ENCODE results near the gene CEP135. TPM values are rescaled to one million over a fixed set of nuclear protein-coding genes. Genes with fewer than 3 reads are reported as not detected.
"Not testable (repeated sequence)": the region's sequence is repeated elsewhere in the genome, so short reads cannot be mapped to it uniquely, and the experiment has no call there.

CEP135 gene
- total RNA-seq, 2 donors from 2014 or later, result 4.9 to 5.3 TPM

DNA sequence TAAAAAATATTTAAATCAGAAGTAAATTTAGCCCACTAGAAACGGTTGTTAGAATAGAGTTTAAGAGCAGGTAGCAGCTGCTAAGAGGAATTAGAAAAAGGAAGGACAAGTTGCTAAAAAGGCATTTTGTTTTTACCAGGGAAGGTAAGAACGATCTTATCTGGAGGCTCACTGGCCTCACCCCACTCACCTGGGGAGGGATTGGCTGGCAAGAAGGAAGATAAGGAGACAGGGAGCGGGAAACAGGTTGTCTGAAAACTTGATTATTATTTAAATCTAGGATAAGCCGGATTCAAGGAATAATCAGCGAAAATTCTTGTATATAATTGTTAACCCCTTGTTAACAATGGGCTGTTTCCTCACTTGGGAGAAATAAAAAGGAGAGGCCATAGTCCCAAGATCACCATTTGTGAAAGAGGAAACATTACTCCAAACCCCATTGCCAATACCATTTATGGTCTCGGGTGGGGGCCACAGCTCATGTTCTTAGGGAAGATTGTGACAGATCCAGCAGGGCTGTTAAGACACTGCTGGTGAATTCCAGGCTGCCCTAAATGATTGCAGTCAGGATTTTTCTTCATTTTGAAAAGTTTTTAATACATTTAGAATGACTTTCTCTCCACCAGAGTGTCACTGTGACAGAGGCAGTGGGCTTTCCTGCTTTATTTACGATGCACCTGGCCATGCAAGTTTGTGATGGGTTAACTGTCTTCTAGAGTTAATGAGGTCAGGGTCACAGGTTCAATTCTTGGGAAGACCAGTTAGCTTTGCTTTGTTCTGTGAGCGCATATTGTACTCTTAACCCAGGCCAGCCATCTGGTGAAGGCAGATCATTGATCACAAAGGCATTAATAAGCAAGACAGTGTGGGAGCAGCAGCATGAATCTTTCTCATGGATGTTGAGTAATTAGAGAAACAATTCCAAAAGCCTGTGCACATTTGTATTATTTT, 106.6 kb downstream of the CEP135 start:
- DNase-seq (peak in 1 of 2 donors; percentile 12), ATAC-seq (peak; percentile 82)
- intact Hi-C loops (cut with DNase I, micrococcal nuclease), result no loop called here

DNA sequence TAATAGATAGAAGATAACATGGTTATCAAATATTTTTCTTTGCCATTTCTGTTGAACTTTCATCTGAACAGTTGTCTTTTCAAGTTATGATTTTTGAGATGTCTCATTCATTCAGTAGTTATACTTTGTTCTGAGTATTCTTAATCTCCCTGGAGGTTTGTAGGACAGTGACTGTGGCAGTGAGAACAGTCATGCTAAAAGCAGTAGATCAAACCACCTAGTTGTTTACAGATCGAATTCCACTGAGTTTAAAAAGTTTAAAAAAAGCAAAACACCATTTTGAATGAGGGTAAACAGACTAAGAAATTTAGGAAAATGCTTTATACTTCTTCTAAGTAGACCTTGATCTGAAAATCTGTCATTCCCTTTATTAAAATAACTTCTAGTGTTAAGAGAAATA, 107.2 kb downstream of the CEP135 start:
- DNase-seq (no peak), ATAC-seq (no peak)
- intact Hi-C loops (cut with DNase I, micrococcal nuclease), result no loop called here

GRCh38 chr4:56058555-56058954, 109.8 kb downstream of the CEP135 start:
- DNase-seq (no peak), ATAC-seq (no peak)
- intact Hi-C loops (cut with DNase I, micrococcal nuclease), result no loop called here

DNA sequence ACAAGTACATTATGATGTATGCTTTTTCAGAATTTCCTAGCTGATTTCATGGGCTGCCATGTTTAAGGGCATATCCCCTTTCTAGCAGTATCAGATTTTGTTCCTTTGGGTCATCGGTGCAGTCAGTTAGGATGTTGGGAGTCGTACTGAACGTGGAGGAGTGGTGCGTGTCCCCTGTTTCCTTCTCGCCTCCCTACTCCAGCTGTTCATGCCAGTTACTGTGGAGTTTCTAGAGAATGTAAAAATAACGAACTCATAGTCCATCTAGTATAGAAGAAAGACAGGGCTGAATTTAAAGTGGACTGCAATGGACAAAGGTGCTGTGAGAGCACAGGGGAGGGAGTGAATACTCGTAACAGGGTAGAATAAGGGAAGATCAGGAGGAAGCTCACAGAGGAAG, 111.3 kb downstream of the CEP135 start:
- ATAC-seq, result no peak
- no peak for DNase-seq
- intact Hi-C loops (cut with DNase I, micrococcal nuclease), result no loop called here

GRCh38 chr4:56062106-56062505, 113.4 kb downstream of the CEP135 start:
- ATAC-seq, result no peak
- intact Hi-C loops (cut with DNase I, micrococcal nuclease), result no loop called here
- DNase-seq, result no peak

DNA sequence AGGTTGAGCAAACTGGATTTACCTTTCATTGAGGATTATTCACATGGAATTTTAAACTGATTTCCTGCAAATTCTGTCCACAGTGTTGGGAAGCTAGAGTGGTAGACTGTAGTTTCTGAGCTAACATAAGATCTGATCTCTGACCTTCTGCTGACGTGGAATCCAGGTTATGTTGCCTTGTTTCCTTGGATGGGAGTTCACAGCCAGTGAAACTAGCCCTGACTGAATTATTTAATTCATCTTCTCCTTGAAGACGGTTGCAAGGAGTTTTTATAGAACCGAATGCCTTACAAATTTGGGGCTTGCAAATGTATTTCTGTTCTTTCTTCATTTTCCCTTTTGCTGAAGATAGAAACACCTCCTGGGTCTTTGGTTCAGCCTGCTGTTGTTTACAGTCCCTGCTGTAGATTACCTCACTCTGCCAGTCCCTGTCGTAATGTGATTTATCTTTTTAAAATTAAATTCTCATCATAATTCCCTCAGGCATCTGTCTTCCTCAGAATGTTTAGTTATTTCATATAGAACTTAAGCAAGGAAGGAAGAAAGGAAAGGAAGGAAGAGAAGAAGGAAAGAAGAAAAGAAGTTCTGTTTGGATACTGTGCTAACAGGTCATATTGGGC, 113.9 kb downstream of the CEP135 start:
- ATAC-seq, result no peak
- no peak for DNase-seq
- intact Hi-C loops (cut with DNase I, micrococcal nuclease), result no loop called here

GRCh38 chr4:56066493-56066892, 117.7 kb downstream of the CEP135 start:
- DNase-seq, result no peak
- intact Hi-C loops (cut with DNase I, micrococcal nuclease), result no loop called here
- ATAC-seq, result peak; percentile 84

DNA sequence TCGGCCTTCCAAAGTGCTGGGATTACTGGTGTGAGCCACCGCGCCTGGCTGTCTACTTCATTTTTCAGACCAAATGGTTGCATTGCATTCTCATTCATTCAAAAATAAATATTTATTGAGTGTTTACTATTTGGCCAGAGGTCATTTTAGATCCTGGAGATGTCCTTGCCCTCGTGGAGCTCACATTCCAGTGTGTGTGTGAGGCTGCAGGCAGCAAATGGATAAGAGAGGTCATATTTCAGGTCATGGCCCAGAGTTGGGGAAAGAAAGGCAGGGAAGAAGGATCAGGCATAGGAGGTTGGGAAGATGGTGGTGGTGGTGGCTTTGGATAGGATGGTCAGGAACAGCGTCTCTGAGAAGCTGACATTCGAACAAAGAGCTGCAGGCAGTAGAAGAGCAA, 119.1 kb downstream of the CEP135 start:
- intact Hi-C loops (cut with DNase I, micrococcal nuclease), result no loop called here
- DNase-seq (no peak), ATAC-seq (no peak)

- DNase-seq; intact Hi-C loops (cut with DNase I, micrococcal nuclease); ATAC-seq: not testable (repeated sequence)
Observed at GRCh38 chr4:56072730-56073129, 124.0 kb downstream of the CEP135 start.

DNA sequence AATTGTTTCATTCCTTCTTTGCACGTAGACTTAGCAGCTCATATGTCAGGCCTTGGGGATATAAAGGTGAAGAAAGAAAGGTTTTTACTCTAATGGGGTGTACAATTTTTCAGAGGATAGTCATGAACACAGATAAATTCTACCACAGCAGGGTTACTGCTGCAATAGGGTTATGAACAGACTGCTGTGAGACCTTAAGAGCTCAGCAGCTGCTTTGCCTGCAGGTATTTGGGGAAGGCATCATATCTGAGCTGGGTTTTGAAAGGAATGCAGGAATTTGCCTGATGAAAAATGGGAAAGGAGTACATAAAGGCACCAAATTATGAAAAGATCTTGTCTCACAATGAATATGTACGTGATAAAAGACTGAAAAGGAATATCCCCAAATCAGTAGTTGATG, 128.9 kb downstream of the CEP135 start:
- DNase-seq, result no peak
- no peak for ATAC-seq
- intact Hi-C loops (cut with DNase I, micrococcal nuclease), result no loop called here

DNA sequence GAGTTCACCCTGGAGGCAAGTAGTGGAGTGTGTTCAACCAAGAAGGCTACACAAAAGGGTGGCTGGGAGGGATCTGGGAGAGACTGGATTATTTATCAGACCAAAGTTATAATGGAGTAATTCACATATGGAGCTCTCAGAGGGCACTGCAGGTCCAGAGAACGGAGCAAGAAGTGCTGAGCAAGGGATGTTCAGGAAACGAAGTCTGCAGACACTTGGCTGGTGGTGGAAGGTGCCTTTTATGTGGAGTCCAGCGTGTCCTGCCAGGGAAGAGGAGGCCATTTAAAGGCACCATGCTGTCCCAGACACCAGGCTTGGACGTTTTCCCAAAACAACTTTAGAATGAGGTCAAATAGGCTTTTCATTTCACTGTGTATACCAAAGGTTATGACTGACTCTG, 130.1 kb downstream of the CEP135 start:
- intact Hi-C loops (cut with DNase I, micrococcal nuclease), result no loop called here
- no peak for ATAC-seq
- DNase-seq, result no peak

DNA sequence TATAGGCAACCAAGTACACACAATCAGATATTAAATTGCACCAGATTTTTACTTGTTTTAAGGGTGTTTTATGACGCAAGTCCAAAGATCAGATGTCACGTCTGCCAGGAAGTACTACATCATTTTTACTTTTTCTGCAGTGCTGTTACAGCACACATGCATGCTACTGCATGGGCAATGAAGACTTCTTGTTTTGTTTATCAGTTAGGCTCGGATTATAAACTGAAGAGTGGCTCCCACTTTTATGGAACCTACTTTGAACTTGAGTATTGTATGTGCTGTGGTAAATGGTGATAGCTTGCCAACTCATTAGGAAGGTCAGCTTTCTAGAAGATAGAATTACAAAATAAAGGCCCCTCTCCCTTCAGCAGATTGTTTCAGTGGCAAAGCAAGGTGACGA, 131.6 kb downstream of the CEP135 start:
- intact Hi-C loops (cut with DNase I, micrococcal nuclease), result no loop called here
- ATAC-seq (peak; percentile 96), DNase-seq (peak in 1 of 2 donors; percentile 43)

- ATAC-seq (no peak), DNase-seq (no peak)
- intact Hi-C loops (cut with DNase I, micrococcal nuclease), result no loop called here
Observed at GRCh38 chr4:56082829-56083228, 134.1 kb downstream of the CEP135 start.

Other genes starting within 250 kb of the CEP135 start
- gene EXOC1L, start 129.2 kb upstream of the CEP135 start, total RNA-seq, result not detected
- 10 to 100 TPM; 37.1 to 43.8 TPM for gene EXOC1, start 95.3 kb upstream of the CEP135 start, total RNA-seq

All from left colon (tissue), 2 donors.